ENCODE data around the gene PYCARD.

DNA sequence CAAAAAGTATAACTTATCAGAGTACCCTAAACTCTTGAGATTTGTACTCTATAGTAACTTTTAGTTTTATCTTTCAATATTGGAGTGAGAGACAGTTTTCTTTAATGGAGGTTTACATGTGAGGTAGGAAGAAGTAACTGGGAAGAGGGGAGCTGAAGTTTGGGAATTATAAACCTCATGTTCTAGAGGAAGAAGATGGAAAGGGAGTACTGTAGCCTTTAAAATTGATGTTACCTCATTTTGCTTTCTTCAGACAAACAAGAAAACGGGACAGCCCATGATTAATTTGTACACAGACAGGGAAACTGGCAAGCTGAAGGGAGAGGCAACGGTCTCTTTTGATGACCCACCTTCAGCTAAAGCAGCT is 13.2 kb downstream of the PYCARD start:
- TF ChIP-seq, protein P1, sequence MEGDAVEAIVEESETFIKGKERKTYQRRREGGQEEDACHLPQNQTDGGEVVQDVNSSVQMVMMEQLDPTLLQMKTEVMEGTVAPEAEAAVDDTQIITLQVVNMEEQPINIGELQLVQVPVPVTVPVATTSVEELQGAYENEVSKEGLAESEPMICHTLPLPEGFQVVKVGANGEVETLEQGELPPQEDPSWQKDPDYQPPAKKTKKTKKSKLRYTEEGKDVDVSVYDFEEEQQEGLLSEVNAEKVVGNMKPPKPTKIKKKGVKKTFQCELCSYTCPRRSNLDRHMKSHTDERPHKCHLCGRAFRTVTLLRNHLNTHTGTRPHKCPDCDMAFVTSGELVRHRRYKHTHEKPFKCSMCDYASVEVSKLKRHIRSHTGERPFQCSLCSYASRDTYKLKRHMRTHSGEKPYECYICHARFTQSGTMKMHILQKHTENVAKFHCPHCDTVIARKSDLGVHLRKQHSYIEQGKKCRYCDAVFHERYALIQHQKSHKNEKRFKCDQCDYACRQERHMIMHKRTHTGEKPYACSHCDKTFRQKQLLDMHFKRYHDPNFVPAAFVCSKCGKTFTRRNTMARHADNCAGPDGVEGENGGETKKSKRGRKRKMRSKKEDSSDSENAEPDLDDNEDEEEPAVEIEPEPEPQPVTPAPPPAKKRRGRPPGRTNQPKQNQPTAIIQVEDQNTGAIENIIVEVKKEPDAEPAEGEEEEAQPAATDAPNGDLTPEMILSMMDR (IDR thresholded peaks at IDR 0.05), result no peak
- no peak for TF ChIP-seq EP300 (IDR thresholded peaks at IDR 0.05)
